HepG2 (cell line): ENCODE results near the gene LMAN2. TPM values are rescaled to one million over a fixed set of nuclear protein-coding genes. Genes with fewer than 3 reads are reported as not detected.

ENCODE experiments used
- CEBPB ChIP-seq: IDR thresholded peaks from 2 replicates; pipeline ENCODE4 v1.6.1; 2011; ENCODE audit warnings: low read depth, low read length, improper control_type of control experiment, borderline replicate concordance
- FOXK2 ChIP-seq: fragments of 450-650 bp; IDR thresholded peaks from 2 replicates; pipeline ENCODE4 v1.6.1; 2016
- HINFP ChIP-seq: sonication (generic); formaldehyde crosslinking; IDR thresholded peaks from 2 replicates; pipeline ENCODE4 v1.4.0; 2020; ENCODE audit warnings: low read depth, mild to moderate bottlenecking, missing genetic modification reagents
- U2AF1 ChIP-seq: fragments of 200-400 bp; formaldehyde crosslinking; optimal IDR thresholded peaks from 2 replicates; pipeline ENCODE3; 2017; ENCODE audit warnings: mild to moderate bottlenecking, low read depth, low read length
- ZBTB42 ChIP-seq: sonication (generic); formaldehyde crosslinking; IDR thresholded peaks from 2 replicates; pipeline ENCODE4 v1.5.0; 2020; ENCODE audit warnings: mild to moderate bottlenecking, missing genetic modification reagents
- ZNF746 ChIP-seq: sonication (generic); formaldehyde crosslinking; IDR thresholded peaks from 2 replicates; pipeline ENCODE4 v1.8.0; 2022; ENCODE audit warnings: mild to moderate bottlenecking, missing genetic modification reagents
- polyA plus RNA-seq, 8 experiments: library from polyadenylated mRNA; depleted of rRNA in 3 of 8; stranded (reverse) in 7 of 8; unstranded in 1 of 8; fragments of >200 nt; fragmentation: Illumina TruSeq in 4 of 8; extraction: Trizol in 4 of 8; gene quantifications; 2 replicates each; pipeline versions ENCODE4 v1.2.1 to v1.2.3, GENCODE V29; 2011 to 2016; ENCODE audit warnings: low read depth in 4 of 8, missing spikeins in 1 of 8, mixed read lengths in 1 of 8; ENCODE audit not compliant: insufficient read depth in 1 of 8
- total RNA-seq, 5 experiments: library from RNA; depleted of rRNA; stranded (reverse); fragments of >200 nt; fragmentation: Illumina TruSeq; extraction: Trizol; gene quantifications; 2 replicates each; pipeline ENCODE4 v1.2.3, GENCODE V29; 2016; ENCODE audit warnings: low read depth in 1 of 5
- TF ChIP-seq, protein P1 (sequence below): sonication (generic); formaldehyde crosslinking; IDR thresholded peaks from 2 replicates; pipeline ENCODE4 v1.4.0; 2020; ENCODE audit warnings: missing genetic modification reagents
- TF ChIP-seq, protein P2 (sequence below): sonication (generic); formaldehyde crosslinking; IDR thresholded peaks from 2 replicates; pipeline ENCODE4 v1.8.1; 2023; ENCODE audit warnings: mild to moderate bottlenecking, inconsistent platforms, moderate library complexity, missing genetic modification reagents, borderline replicate concordance
- TF ChIP-seq, protein P3 (sequence below): sonication (generic); formaldehyde crosslinking; IDR thresholded peaks from 2 replicates; pipeline ENCODE4 v1.4.0; 2020; ENCODE audit warnings: mild to moderate bottlenecking, missing genetic modification reagents

The LMAN2 gene
- total and polyA plus RNA-seq, 2 of the 13 experiments (the other 11 are each of a cell fraction or from before 2014, with no cell fraction given) = 191 to 197 TPM

DNA sequence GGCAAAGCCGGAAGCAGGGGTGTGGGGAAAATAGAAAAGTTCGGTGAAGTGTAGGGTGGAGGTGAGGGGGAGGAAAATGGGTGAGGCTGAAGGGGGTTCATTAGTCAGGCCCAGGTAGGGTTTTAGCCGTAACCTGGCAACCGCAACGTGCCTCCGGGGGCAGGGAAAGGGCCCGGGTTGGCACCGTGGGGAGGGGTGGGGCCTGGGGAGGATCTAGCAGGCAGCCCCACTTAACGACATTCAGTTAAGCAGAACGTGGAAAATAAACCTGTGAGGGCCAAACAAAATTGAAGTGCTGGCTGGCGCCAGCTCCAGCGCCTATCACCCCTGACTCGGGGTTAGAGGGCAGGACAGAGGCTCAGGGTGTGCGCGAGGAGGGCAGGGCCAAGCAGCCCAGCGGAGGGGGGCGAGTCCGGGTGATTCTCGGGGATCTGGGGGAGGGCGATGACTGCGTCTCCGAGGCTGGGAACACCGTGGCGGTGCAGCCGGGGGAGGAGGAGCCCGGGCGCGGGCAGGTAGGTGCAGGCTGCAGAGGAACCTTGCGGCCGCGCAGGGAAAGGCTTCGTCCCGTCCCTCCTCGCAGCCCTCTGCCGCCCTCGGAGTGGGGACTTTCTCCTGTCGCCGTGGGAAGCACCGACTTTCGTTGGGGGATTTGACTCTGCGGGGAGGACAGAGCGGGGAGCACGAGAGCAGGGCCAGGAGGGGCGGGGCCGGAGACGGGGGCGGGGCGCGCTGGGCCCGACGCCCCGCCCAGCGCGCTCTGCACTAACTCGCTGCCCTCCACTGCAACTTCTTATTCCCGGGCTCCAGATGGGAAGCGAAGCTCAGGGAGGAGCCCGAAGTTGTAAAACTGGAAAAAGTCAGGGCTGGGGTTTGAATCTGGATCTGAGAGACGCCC, 11.4 kb upstream of the LMAN2 start (continued):
- no peak for TF ChIP-seq CEBPB
- TF ChIP-seq, protein P1, sequence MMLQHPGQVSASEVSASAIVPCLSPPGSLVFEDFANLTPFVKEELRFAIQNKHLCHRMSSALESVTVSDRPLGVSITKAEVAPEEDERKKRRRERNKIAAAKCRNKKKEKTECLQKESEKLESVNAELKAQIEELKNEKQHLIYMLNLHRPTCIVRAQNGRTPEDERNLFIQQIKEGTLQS (CRISPR knock-in tag) = no peak
- TF ChIP-seq U2AF1 = no peak
- no peak for TF ChIP-seq ZNF746 (CRISPR knock-in tag)
- TF ChIP-seq, protein P2, sequence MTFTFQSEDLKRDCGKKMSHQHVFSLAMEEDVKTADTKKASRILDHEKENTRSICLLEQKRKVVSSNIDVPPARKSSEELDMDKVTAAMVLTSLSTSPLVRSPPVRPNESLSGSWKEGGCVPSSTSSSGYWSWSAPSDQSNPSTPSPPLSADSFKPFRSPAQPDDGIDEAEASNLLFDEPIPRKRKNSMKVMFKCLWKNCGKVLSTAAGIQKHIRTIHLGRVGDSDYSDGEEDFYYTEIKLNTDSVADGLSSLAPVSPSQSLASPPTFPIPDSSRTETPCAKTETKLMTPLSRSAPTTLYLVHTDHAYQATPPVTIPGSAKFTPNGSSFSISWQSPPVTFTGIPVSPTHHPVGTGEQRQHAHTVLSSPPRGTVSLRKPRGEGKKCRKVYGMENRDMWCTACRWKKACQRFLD (CRISPR knock-in tag) = no peak
- TF ChIP-seq, protein P3, sequence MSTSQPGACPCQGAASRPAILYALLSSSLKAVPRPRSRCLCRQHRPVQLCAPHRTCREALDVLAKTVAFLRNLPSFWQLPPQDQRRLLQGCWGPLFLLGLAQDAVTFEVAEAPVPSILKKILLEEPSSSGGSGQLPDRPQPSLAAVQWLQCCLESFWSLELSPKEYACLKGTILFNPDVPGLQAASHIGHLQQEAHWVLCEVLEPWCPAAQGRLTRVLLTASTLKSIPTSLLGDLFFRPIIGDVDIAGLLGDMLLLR (CRISPR knock-in tag) = no peak
- TF ChIP-seq HINFP (CRISPR knock-in tag) = no peak
- TF ChIP-seq ZBTB42 (CRISPR knock-in tag) = no peak
- no peak for TF ChIP-seq FOXK2
